ENCODE measurements around the gene C6.
"Not testable (repeated sequence)": the region's sequence is repeated elsewhere in the genome, so short reads cannot be mapped to it uniquely, and the experiment has no call there.

The C6 gene

GRCh38 chr5:41201082-41201772 is 12.1 kb downstream of the C6 start:
- H3K4me3 ChIP-seq (ENCODE audit: low read depth, low read length), result no peak overlapping the region
- no peak for DNase-seq (ENCODE audit: low read depth)

- no peak for DNase-seq (ENCODE audit: low read depth)
- no peak overlapping the region for H3K4me3 ChIP-seq (ENCODE audit: low read depth, low read length)
Measured at GRCh38 chr5:41200506-41200905, 12.8 kb downstream of the C6 start.

GRCh38 chr5:41199660-41200059 is 13.7 kb downstream of the C6 start:
- DNase-seq (ENCODE audit: low read depth), result no peak
- H3K4me3 ChIP-seq (ENCODE audit: low read depth, low read length), result no peak overlapping the region

- DNase-seq (ENCODE audit: low read depth), result no peak
- H3K4me3 ChIP-seq (ENCODE audit: low read depth, low read length), result no peak overlapping the region
Measured at GRCh38 chr5:41196197-41196596, 17.1 kb downstream of the C6 start.

GRCh38 chr5:41195228-41195627 is 18.1 kb downstream of the C6 start:
- no peak overlapping the region for H3K4me3 ChIP-seq (ENCODE audit: low read depth, low read length)
- no peak for DNase-seq (ENCODE audit: low read depth)

- DNase-seq (ENCODE audit: low read depth), result no peak
- H3K4me3 ChIP-seq (ENCODE audit: low read depth, low read length), result no peak overlapping the region
Measured at GRCh38 chr5:41194339-41194738, 19.0 kb downstream of the C6 start.

GRCh38 chr5:41193456-41194205 is 19.7 kb downstream of the C6 start:
- DNase-seq (ENCODE audit: low read depth), result peak; percentile 81
- H3K4me3 ChIP-seq (ENCODE audit: low read depth, low read length), result no peak overlapping the region

GRCh38 chr5:41191249-41191648 is 22.1 kb downstream of the C6 start:
- no peak for DNase-seq (ENCODE audit: low read depth)

GRCh38 chr5:41186143-41186542 is 27.2 kb downstream of the C6 start:
- no peak for DNase-seq (ENCODE audit: low read depth)

More at GRCh38 chr5:41191249-41191648, 22.1 kb downstream of the C6 start:
- H3K4me3 ChIP-seq (ENCODE audit: low read depth, low read length), result no peak overlapping the region

GRCh38 chr5:41183331-41183730 is 30.0 kb downstream of the C6 start:
- H3K4me3 ChIP-seq (ENCODE audit: low read depth, low read length), result not testable (repeated sequence)

More at GRCh38 chr5:41186143-41186542, 27.2 kb downstream of the C6 start:
- H3K4me3 ChIP-seq (ENCODE audit: low read depth, low read length), result no peak overlapping the region

GRCh38 chr5:41182666-41183065 is 30.7 kb downstream of the C6 start:
- DNase-seq (ENCODE audit: low read depth), result no peak

More at GRCh38 chr5:41183331-41183730, 30.0 kb downstream of the C6 start:
- not testable (repeated sequence) for DNase-seq (ENCODE audit: low read depth)

GRCh38 chr5:41181691-41182564 is 31.4 kb downstream of the C6 start:
- no peak for DNase-seq (ENCODE audit: low read depth)
- no peak overlapping the region for H3K4me3 ChIP-seq (ENCODE audit: low read depth, low read length)

More at GRCh38 chr5:41182666-41183065, 30.7 kb downstream of the C6 start:
- no peak overlapping the region for H3K4me3 ChIP-seq (ENCODE audit: low read depth, low read length)

GRCh38 chr5:41176952-41177351 is 36.4 kb downstream of the C6 start:
- H3K4me3 ChIP-seq (ENCODE audit: low read depth, low read length), result no peak overlapping the region
- no peak for DNase-seq (ENCODE audit: low read depth)

- DNase-seq (ENCODE audit: low read depth), result no peak
Measured at GRCh38 chr5:41172012-41172411, 41.3 kb downstream of the C6 start.

GRCh38 chr5:41161271-41161670 is 52.1 kb downstream of the C6 start:
- H3K4me3 ChIP-seq (ENCODE audit: low read depth, low read length), result no peak overlapping the region
- no peak for DNase-seq (ENCODE audit: low read depth)

More at GRCh38 chr5:41172012-41172411, 41.3 kb downstream of the C6 start:
- H3K4me3 ChIP-seq (ENCODE audit: low read depth, low read length), result no peak overlapping the region

GRCh38 chr5:41157272-41157894 is 55.9 kb downstream of the C6 start:
- no peak for DNase-seq (ENCODE audit: low read depth)
- H3K4me3 ChIP-seq (ENCODE audit: low read depth, low read length), result no peak overlapping the region

- no peak overlapping the region for H3K4me3 ChIP-seq (ENCODE audit: low read depth, low read length)
- peak; percentile 24 for DNase-seq (ENCODE audit: low read depth)
Measured at GRCh38 chr5:41156739-41157138, 56.6 kb downstream of the C6 start.

GRCh38 chr5:41154491-41154890 is 58.8 kb downstream of the C6 start:
- no peak overlapping the region for H3K4me3 ChIP-seq (ENCODE audit: low read depth, low read length)
- DNase-seq (ENCODE audit: low read depth), result no peak

- H3K4me3 ChIP-seq (ENCODE audit: low read depth, low read length), result no peak overlapping the region
- no peak for DNase-seq (ENCODE audit: low read depth)
Measured at GRCh38 chr5:41151564-41151963, 61.8 kb downstream of the C6 start.

Measured in skeletal muscle cell (primary cell).